ENCODE measurements around the gene GPR142. TPM values are rescaled to one million over a fixed set of nuclear protein-coding genes. Genes with fewer than 3 reads are reported as not detected.

Gene GPR142
- total and polyA plus RNA-seq, 11 donors, result not detected

DNA sequence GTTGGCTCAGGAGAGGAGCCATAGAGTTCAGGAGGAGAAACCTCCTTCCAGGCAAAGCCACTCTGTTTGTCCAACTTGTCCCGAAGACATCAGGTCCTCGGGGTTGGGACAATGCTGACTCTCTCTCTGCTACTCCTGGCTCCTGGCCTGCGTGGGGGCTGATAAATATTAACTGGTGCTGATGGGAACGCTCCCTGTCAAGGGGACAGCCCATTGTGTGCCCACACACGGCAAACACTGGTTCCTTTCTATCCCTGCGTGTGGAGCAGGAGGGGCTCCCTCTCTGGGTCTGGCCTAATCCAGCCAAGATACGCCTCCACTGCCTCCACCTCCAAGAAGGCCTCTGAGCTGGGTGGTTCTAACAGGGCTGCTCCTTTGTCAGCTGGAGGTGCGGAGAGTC, 36.9 kb upstream of the GPR142 start:
- 72 to 81% (median 76%) methylated on average over 6 to 8 of the region's 8 CpGs for WGBS, 4 donors
- ATAC-seq, result no peak

DNA sequence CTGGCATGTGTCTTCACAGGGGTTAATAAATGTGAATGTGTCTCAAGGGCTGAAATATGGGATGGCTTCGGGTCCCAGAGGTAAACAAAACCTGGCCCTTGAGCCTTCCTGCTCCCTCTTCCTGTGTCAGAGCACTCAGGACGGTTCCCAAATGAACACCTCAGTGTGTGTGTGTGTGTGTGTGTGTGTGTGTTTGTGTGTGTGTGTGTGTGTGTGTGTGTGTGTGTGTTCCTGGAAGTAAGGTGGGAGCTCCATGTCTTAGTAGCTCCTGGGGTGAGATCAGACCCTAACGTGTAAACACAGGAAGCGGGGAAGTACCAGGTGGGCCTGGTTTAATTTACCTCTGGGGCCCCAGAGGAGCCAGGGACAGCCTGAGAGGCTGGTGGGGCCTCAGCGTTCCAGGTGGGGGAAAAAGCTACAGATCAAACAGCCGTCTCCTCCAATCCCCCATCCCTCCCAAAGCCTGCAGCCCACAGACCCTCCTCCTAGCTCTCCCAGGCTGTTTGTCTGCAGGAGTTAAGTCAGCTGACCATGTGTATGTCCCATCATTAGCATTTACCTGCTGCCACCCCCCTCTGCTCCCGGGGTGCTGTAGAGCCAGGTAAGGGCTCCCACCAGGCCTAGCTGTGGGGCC, 35.2 kb upstream of the GPR142 start:
- no peak for ATAC-seq
- WGBS, 4 donors, result 64 to 77% (median 73%) methylated on average over 7 of the region's 7 CpGs
- H3K4me3 ChIP-seq, result no peak overlapping the region
- peaks cover 0 to 5% (median 0%) of the 10 kb centered on the region in 9 donors for H3K27me3 ChIP-seq
- no peak for DNase-seq
- no peaks in the 10 kb centered on the region for H3K36me3 ChIP-seq
- H3K4me1 ChIP-seq, result peaks cover 0 to 6% (median 0%) of the 10 kb centered on the region in 12 donors
- TF ChIP-seq POLR2A (IDR thresholded peaks at IDR 0.05), result no peak
- TF ChIP-seq, protein P1, sequence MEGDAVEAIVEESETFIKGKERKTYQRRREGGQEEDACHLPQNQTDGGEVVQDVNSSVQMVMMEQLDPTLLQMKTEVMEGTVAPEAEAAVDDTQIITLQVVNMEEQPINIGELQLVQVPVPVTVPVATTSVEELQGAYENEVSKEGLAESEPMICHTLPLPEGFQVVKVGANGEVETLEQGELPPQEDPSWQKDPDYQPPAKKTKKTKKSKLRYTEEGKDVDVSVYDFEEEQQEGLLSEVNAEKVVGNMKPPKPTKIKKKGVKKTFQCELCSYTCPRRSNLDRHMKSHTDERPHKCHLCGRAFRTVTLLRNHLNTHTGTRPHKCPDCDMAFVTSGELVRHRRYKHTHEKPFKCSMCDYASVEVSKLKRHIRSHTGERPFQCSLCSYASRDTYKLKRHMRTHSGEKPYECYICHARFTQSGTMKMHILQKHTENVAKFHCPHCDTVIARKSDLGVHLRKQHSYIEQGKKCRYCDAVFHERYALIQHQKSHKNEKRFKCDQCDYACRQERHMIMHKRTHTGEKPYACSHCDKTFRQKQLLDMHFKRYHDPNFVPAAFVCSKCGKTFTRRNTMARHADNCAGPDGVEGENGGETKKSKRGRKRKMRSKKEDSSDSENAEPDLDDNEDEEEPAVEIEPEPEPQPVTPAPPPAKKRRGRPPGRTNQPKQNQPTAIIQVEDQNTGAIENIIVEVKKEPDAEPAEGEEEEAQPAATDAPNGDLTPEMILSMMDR (IDR thresholded peaks at IDR 0.05), result no peak
- intact Hi-C loops (cut with DNase I), result no loop called here
- no peak overlapping the region for H3K27ac ChIP-seq
- peaks cover 0 to 4% (median 0%) of the 10 kb centered on the region in 12 donors for H3K9me3 ChIP-seq

More for the DNA sequence above, 36.9 kb upstream of the GPR142 start:
- Histone ChIP-seq H3K9me3 (peaks cover 0 to 4% (median 0%) of the 10 kb centered on the region in 12 donors), H3K36me3 (no peaks in the 10 kb centered on the region), H3K27me3 (peaks cover 0 to 16% (median 0%) of the 10 kb centered on the region in 9 donors), H3K27ac (no peak overlapping the region), H3K4me1 (peaks cover 4 to 22% (median 13%) of the 10 kb centered on the region in 12 donors), H3K4me3 (no peak overlapping the region)
- TF ChIP-seq POLR2A (IDR thresholded peaks at IDR 0.05), result no peak
- TF ChIP-seq, protein P1 (IDR thresholded peaks at IDR 0.05), result no peak
- intact Hi-C loops (cut with DNase I), result no loop called here
- DNase-seq, result no peak

DNA sequence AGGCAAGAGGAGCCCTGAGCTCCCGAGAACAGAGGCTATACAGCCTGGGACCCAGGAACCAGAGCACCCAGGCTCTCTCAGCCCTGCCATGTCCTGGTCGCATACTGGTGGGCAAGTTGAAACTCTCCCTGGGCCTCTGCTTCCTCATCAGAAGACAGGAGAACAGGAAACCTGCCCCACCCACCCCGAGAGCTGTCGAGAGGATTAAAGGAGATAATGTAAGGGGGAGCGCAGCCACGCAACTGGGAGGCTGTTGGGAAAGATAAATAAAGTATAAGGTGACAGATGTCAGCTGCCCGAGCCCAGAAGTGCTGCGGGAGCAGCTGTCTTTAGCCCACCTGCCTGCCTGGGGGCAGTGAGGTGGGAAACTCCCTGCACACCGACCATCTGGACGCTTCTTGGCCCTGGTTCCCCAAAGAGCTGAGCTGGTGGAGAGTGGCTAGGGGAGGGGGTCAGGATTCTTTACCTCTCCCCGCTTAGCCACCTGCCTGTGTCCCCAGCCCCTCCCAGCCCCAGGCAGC, 34.5 kb upstream of the GPR142 start:
- 43 to 56% (median 47%) methylated on average over 11 of the region's 11 CpGs for WGBS, 4 donors
- Histone ChIP-seq H3K36me3 (no peaks in the 10 kb centered on the region), H3K9me3 (peaks cover 0 to 4% (median 0%) of the 10 kb centered on the region in 12 donors), H3K4me3 (no peak overlapping the region), H3K27ac (no peak overlapping the region), H3K4me1 (peaks cover 0 to 6% (median 0%) of the 10 kb centered on the region in 12 donors), H3K27me3 (peaks cover 0 to 5% (median 0%) of the 10 kb centered on the region in 9 donors)
- intact Hi-C loops (cut with DNase I), result no loop called here
- DNase-seq (no peak), ATAC-seq (no peak)
- TF ChIP-seq, protein P1 (IDR thresholded peaks at IDR 0.05), result no peak
- no peak for TF ChIP-seq POLR2A (IDR thresholded peaks at IDR 0.05)

DNA sequence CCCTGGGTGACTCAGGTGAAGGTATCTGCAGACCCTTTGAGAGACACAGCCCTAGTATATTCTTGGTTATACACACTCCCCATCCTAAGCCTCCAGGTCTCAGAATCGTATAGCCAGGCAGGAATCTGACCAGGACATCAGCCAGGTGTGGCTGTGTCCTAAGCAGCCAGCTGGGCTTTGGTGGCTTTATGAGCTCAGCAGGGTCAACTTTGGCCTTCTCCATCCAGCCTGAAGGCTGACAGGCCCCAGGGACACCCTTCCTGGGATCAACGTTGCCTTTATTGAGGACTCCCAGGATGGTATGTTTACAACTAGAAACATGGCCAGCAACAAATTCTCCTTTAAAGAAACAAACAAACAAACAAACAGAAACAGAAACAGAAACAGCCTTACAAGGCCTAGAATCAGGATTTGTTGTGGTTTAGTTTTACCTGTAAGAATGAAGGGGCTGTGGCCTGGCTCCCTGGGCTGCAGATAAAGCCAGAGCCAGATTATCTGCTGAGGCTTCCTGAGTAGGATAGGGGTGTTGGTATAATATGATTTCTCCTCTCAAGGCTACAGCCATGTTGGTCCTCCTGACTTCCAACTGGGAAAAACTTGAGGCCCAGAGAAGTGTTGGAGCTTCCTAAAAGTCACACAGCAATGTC, 32.8 kb upstream of the GPR142 start:
- intact Hi-C loops (cut with DNase I), result no loop called here
- peaks cover 0 to 4% (median 0%) of the 10 kb centered on the region in 12 donors for H3K9me3 ChIP-seq
- peaks cover 0 to 5% (median 0%) of the 10 kb centered on the region in 9 donors for H3K27me3 ChIP-seq
- 95 to 100% (median 96%) methylated on average over 2 of the region's 2 CpGs for WGBS, 4 donors
- DNase-seq, result no peak
- TF ChIP-seq POLR2A (IDR thresholded peaks at IDR 0.05), result no peak
- TF ChIP-seq, protein P1 (IDR thresholded peaks at IDR 0.05), result no peak
- no peak for ATAC-seq
- no peaks in the 10 kb centered on the region for H3K36me3 ChIP-seq
- H3K4me3 ChIP-seq, result no peak overlapping the region
- no peak overlapping the region for H3K27ac ChIP-seq
- H3K4me1 ChIP-seq, result peaks cover 0 to 4% (median 0%) of the 10 kb centered on the region in 12 donors

Measured in heart left ventricle (tissue), 16 donors.